ENCODE measurements around the gene NCOA5.

Gene NCOA5

GRCh38 chr20:46089417-46090388 lies at the start of gene NCOA5:
Gene NCOA5 (minus strand): TSS chr20:46089962. CDS start chr20:46079424, 10,538 bp downstream.
- DNase-seq = peak; percentile 95 to 98
- Histone ChIP-seq H3K27me3 (no peaks in the 10 kb centered on the region), H3K4me1 (peaks cover 0 to 47% (median 39%) of the 10 kb centered on the region in 4 donors), H3K27ac (peak within 1 kb of the TSS; percentile 97), H3K4me3 (peak within 1 kb of the TSS; percentile 74 to 87), H3K9me3 (no peaks in the 10 kb centered on the region), H3K36me3 (no peaks in the 10 kb centered on the region)
- intact Hi-C loops (cut with DNase I; ENCODE audit: low total_unique reads) = loop anchor here (10.0 kb wide), 1 partner anchor 265 kb away; no protein-coding TSS in a partner anchor
- TF ChIP-seq CTCF (IDR thresholded peaks at IDR 0.05) = no peak

GRCh38 chr20:46139266-46139889 lies 49.6 kb upstream of the NCOA5 start:
- no peak for DNase-seq
- Histone ChIP-seq H3K4me3 (no peak overlapping the region), H3K27ac (no peak overlapping the region), H3K27me3 (peaks cover 0 to 81% of the 10 kb centered on the region in 2 donors), H3K36me3 (no peaks in the 10 kb centered on the region), H3K4me1 (no peaks in the 10 kb centered on the region), H3K9me3 (no peaks in the 10 kb centered on the region)
- intact Hi-C loops (cut with DNase I; ENCODE audit: low total_unique reads) = loop anchor here (10.0 kb wide), 2 partner anchors 135 to 545 kb away; partner anchors contain the start of gene TP53RK
- no peak for TF ChIP-seq CTCF (IDR thresholded peaks at IDR 0.05)

- H3K27me3 ChIP-seq = peaks cover 0 to 89% of the 10 kb centered on the region in 2 donors
- H3K9me3 ChIP-seq = no peaks in the 10 kb centered on the region
- no peaks in the 10 kb centered on the region for H3K36me3 ChIP-seq
- H3K4me1 ChIP-seq = peaks cover 0 to 2% (median 0%) of the 10 kb centered on the region in 4 donors
- H3K27ac ChIP-seq = no peak overlapping the region
- TF ChIP-seq CTCF (IDR thresholded peaks at IDR 0.05) = no peak
- H3K4me3 ChIP-seq = no peak overlapping the region
- intact Hi-C loops (cut with DNase I; ENCODE audit: low total_unique reads) = loop anchor here (10.0 kb wide), 2 partner anchors 137 to 547 kb away; partner anchors contain the start of gene TP53RK
- DNase-seq = no peak
These were observed 48.1 kb upstream of the NCOA5 start for GRCh38 chr20:46137816-46138215.

- H3K27ac ChIP-seq = no peak overlapping the region
- H3K4me1 ChIP-seq = peaks cover 0 to 14% (median 5%) of the 10 kb centered on the region in 4 donors
- no peaks in the 10 kb centered on the region for H3K9me3 ChIP-seq
- intact Hi-C loops (cut with DNase I; ENCODE audit: low total_unique reads) = loop anchor here (10.0 kb wide), 2 partner anchors 139 to 549 kb away; partner anchors contain the start of gene TP53RK
- no peak for DNase-seq
- peaks cover 0 to 84% of the 10 kb centered on the region in 2 donors for H3K27me3 ChIP-seq
- no peaks in the 10 kb centered on the region for H3K36me3 ChIP-seq
- no peak for TF ChIP-seq CTCF (IDR thresholded peaks at IDR 0.05)
- no peak overlapping the region for H3K4me3 ChIP-seq
These were observed 46.3 kb upstream of the NCOA5 start for GRCh38 chr20:46135856-46136633.

- H3K36me3 ChIP-seq = no peaks in the 10 kb centered on the region
- no peak overlapping the region for H3K27ac ChIP-seq
- DNase-seq = no peak
- H3K4me3 ChIP-seq = no peak overlapping the region
- H3K4me1 ChIP-seq = peaks cover 0 to 14% (median 5%) of the 10 kb centered on the region in 4 donors
- peaks cover 0 to 81% of the 10 kb centered on the region in 2 donors for H3K27me3 ChIP-seq
- no peaks in the 10 kb centered on the region for H3K9me3 ChIP-seq
- TF ChIP-seq CTCF (IDR thresholded peaks at IDR 0.05) = no peak
- intact Hi-C loops (cut with DNase I; ENCODE audit: low total_unique reads) = loop anchor here (10.0 kb wide), 2 partner anchors 140 to 550 kb away; partner anchors contain the start of gene TP53RK
These were observed 45.0 kb upstream of the NCOA5 start for GRCh38 chr20:46134716-46135115.

All from tibial artery (tissue), 4 donors.